HG03378 (cell line): ENCODE measurements around the gene LONP2.
"Not testable (repeated sequence)": the region's sequence is repeated elsewhere in the genome, so short reads cannot be mapped to it uniquely, and the experiment has no call there.

Experiments
- ATAC-seq: cut with Tn5 transposase; IDR thresholded peaks from one replicate; pipeline ENCODE4 v1.9.1; 2021; ENCODE audit warnings: mild to moderate bottlenecking, moderate library complexity; ENCODE audit not compliant: unreplicated experiment

The LONP2 gene

GRCh38 chr16:48384520-48385252, 140.6 kb downstream of the LONP2 start:
- peak; percentile 35 for ATAC-seq

- peak; percentile 49 for ATAC-seq
Measured at GRCh38 chr16:48385253-48386150, 141.4 kb downstream of the LONP2 start, which contains the start of gene SIAH1. TSS of gene SIAH1 (minus strand) at chr16:48385413. CDS start at chr16:48362428, 22,985 bp downstream.

GRCh38 chr16:48386559-48387312, 142.6 kb downstream of the LONP2 start:
- no peak for ATAC-seq

GRCh38 chr16:48392407-48392806, 148.3 kb downstream of the LONP2 start:
- ATAC-seq = no peak

- no peak for ATAC-seq
Measured at GRCh38 chr16:48393485-48394354, 149.6 kb downstream of the LONP2 start.

GRCh38 chr16:48394355-48394703, 150.2 kb downstream of the LONP2 start:
- no peak for ATAC-seq

GRCh38 chr16:48395375-48395774, 151.3 kb downstream of the LONP2 start:
- ATAC-seq = no peak

GRCh38 chr16:48402547-48402946, 158.4 kb downstream of the LONP2 start:
- not testable (repeated sequence) for ATAC-seq

- ATAC-seq = no peak
Measured at GRCh38 chr16:48405153-48405552, 161.1 kb downstream of the LONP2 start.

GRCh38 chr16:48405907-48406306, 161.8 kb downstream of the LONP2 start:
- no peak for ATAC-seq
